Astrocyte (in vitro differentiated cells and primary cell): ENCODE data around the gene DGCR2.
"Not testable (repeated sequence)": the region's sequence is repeated elsewhere in the genome, so short reads cannot be mapped to it uniquely, and the experiment has no call there.

Source experiments
- CTCF ChIP-seq: IDR thresholded peaks from 2 replicates; pipeline ENCODE4 v1.5.1; 2011; ENCODE audit warnings: low read depth, mild to moderate bottlenecking, inconsistent platforms, low read length, moderate library complexity; ENCODE audit not compliant: insufficient read depth
- EZH2 ChIP-seq: IDR thresholded peaks from 2 replicates; pipeline ENCODE4 v1.6.1; 2012; ENCODE audit warnings: mild to moderate bottlenecking, low read length, inconsistent platforms; ENCODE audit not compliant: insufficient read depth

- TF ChIP-seq CTCF, EZH2: not testable (repeated sequence)
Measured at GRCh38 chr22:19084126-19084525, 38.1 kb downstream of the DGCR2 start.
